Fibroblast of skin of back (primary cell): Measurements from ENCODE around the gene LYPLA2.
A peak's percentile ranks its signal among the peaks of the same experiment; 100 is the strongest.
"Not testable (repeated sequence)": the region's sequence is repeated elsewhere in the genome, so short reads cannot be mapped to it uniquely, and the experiment has no call there.

Source experiments
- DNase-seq: peaks from one replicate; pipeline ENCODE4 v3.0.0-alpha.2; 2013

The LYPLA2 gene

GRCh38 chr1:23801338-23801748 lies 10.4 kb downstream of the LYPLA2 start:
- DNase-seq = no peak

GRCh38 chr1:23801876-23802275 lies 10.9 kb downstream of the LYPLA2 start:
- DNase-seq = no peak

GRCh38 chr1:23802809-23803342 lies 11.9 kb downstream of the LYPLA2 start:
- not testable (repeated sequence) for DNase-seq

- no peak for DNase-seq
Measured at GRCh38 chr1:23803674-23804073, 12.7 kb downstream of the LYPLA2 start.

- DNase-seq = no peak
Measured at GRCh38 chr1:23804183-23804835, 13.4 kb downstream of the LYPLA2 start.

- DNase-seq = no peak
Measured at GRCh38 chr1:23805025-23805424, 14.1 kb downstream of the LYPLA2 start.

GRCh38 chr1:23806280-23806679 lies 15.3 kb downstream of the LYPLA2 start:
- no peak for DNase-seq

GRCh38 chr1:23807453-23807852 lies 16.5 kb downstream of the LYPLA2 start:
- no peak for DNase-seq

- peak; percentile 65 for DNase-seq
Measured at GRCh38 chr1:23809751-23810171, 18.8 kb downstream of the LYPLA2 start.

GRCh38 chr1:23810818-23811540 lies 20.0 kb downstream of the LYPLA2 start:
- no peak for DNase-seq

GRCh38 chr1:23814016-23814415 lies 23.1 kb downstream of the LYPLA2 start:
- DNase-seq = no peak

GRCh38 chr1:23816361-23816760 lies 25.4 kb downstream of the LYPLA2 start:
- DNase-seq = no peak

- DNase-seq = no peak
Measured at GRCh38 chr1:23816906-23817305, 26.0 kb downstream of the LYPLA2 start.

- DNase-seq = no peak
Measured at GRCh38 chr1:23817633-23818032, 26.7 kb downstream of the LYPLA2 start.

- no peak for DNase-seq
Measured at GRCh38 chr1:23823767-23824166, 32.8 kb downstream of the LYPLA2 start.

GRCh38 chr1:23824711-23825075 lies 33.7 kb downstream of the LYPLA2 start:
- no peak for DNase-seq

GRCh38 chr1:23825076-23825761 lies 34.3 kb downstream of the LYPLA2 start, which contains the start of gene HMGCL:
TSS of gene HMGCL (minus strand) at chr1:23825429. CDS start at chr1:23825415, 14 bp downstream.
- peak; percentile 89 for DNase-seq

GRCh38 chr1:23825762-23826522 lies 35.0 kb downstream of the LYPLA2 start:
- no peak for DNase-seq

- not testable (repeated sequence) for DNase-seq
Measured at GRCh38 chr1:23826590-23826989, 35.6 kb downstream of the LYPLA2 start.

- no peak for DNase-seq
Measured at GRCh38 chr1:23827717-23828116, 36.8 kb downstream of the LYPLA2 start.

- DNase-seq = not testable (repeated sequence)
Measured at GRCh38 chr1:23834156-23834555, 43.2 kb downstream of the LYPLA2 start.

- DNase-seq = no peak
Measured at GRCh38 chr1:23836037-23836436, 45.1 kb downstream of the LYPLA2 start.

- no peak for DNase-seq
Measured at GRCh38 chr1:23837908-23838307, 47.0 kb downstream of the LYPLA2 start.
